GM23248 (cell line): Measurements from ENCODE around the gene NKAIN1. TPM values are rescaled to one million over a fixed set of nuclear protein-coding genes. Genes with fewer than 3 reads are reported as not detected.
"Not testable (repeated sequence)": the region's sequence is repeated elsewhere in the genome, so short reads cannot be mapped to it uniquely, and the experiment has no call there.

ENCODE experiments used
- DNase-seq: peaks from one replicate; pipeline ENCODE4 v3.0.0-alpha.2; 2015
- H2AFZ ChIP-seq: fragments of 200-600 bp; sonication (generic); 2 replicates; pipeline ENCODE4 v1.6.1; 2016; ENCODE audit warnings: antibody characterized with exemption
- H3F3A ChIP-seq: fragments of 200-600 bp; sonication (generic); 2 replicates; pipeline ENCODE4 v1.6.1; 2016; ENCODE audit warnings: mild to moderate bottlenecking, antibody characterized with exemption, mixed run types; ENCODE audit not compliant: insufficient read depth
- H3K27ac ChIP-seq: fragments of 200-600 bp; sonication (generic); 2 replicates; pipeline ENCODE4 v1.5.1; 2016; ENCODE audit warnings: mild to moderate bottlenecking
- H3K27me3 ChIP-seq: fragments of 200-600 bp; sonication (generic); replicated peaks from 2 replicates; pipeline ENCODE4 v1.6.1; 2016; ENCODE audit warnings: mild to moderate bottlenecking; ENCODE audit not compliant: insufficient read depth
- H3K36me3 ChIP-seq: fragments of 200-600 bp; sonication (generic); 2 replicates; pipeline ENCODE4 v1.6.1; 2016; ENCODE audit warnings: low read depth, mild to moderate bottlenecking
- H3K4me1 ChIP-seq: fragments of 200-600 bp; sonication (generic); 2 replicates; pipeline ENCODE4 v1.6.1; 2016; ENCODE audit warnings: mild to moderate bottlenecking; ENCODE audit not compliant: insufficient read depth
- H3K4me2 ChIP-seq: fragments of 200-600 bp; sonication (generic); one replicate; pipeline ENCODE4 v1.6.1; 2016; ENCODE audit warnings: mild to moderate bottlenecking; ENCODE audit not compliant: unreplicated experiment
- H3K4me3 ChIP-seq: fragments of 200-600 bp; sonication (generic); 2 replicates; pipeline ENCODE4 v1.5.1; 2016; ENCODE audit warnings: mild to moderate bottlenecking
- H3K79me2 ChIP-seq: fragments of 200-600 bp; sonication (generic); 2 replicates; pipeline ENCODE4 v1.6.1; 2016; ENCODE audit warnings: mild to moderate bottlenecking; ENCODE audit not compliant: insufficient read depth
- H3K9ac ChIP-seq: fragments of 200-600 bp; sonication (generic); 2 replicates; pipeline ENCODE4 v1.6.1; 2016; ENCODE audit warnings: mild to moderate bottlenecking
- H3K9me2 ChIP-seq: fragments of 200-600 bp; sonication (generic); 2 replicates; pipeline ENCODE4 v1.6.1; 2016; ENCODE audit warnings: mixed run types, mild to moderate bottlenecking, moderate library complexity; ENCODE audit not compliant: insufficient read depth
- H3K9me3 ChIP-seq: fragments of 200-600 bp; sonication (generic); one replicate; pipeline ENCODE4 v1.6.1; 2017; ENCODE audit warnings: low read depth
- H4K20me1 ChIP-seq: fragments of 200-600 bp; sonication (generic); 2 replicates; pipeline ENCODE4 v1.6.0; 2016; ENCODE audit not compliant: insufficient read depth
- EZH2 ChIP-seq: fragments of 200-600 bp; sonication (generic); IDR thresholded peaks from 2 replicates; pipeline ENCODE4 v1.6.1; 2018; ENCODE audit warnings: antibody characterized with exemption, mild to moderate bottlenecking; ENCODE audit not compliant: insufficient read depth, poor library complexity, severe bottlenecking
- EZH2phosphoT487 ChIP-seq: fragments of 200-600 bp; sonication (generic); IDR thresholded peaks from 2 replicates; pipeline ENCODE4 v1.6.1; 2018; ENCODE audit warnings: antibody characterized with exemption, moderate library complexity, mild to moderate bottlenecking, low read depth; ENCODE audit not compliant: insufficient read depth
- WGBS, 2 experiments: methylation state at CpG; one replicate each; pipeline ENCODE4 v1.1.6; 2015 to 2017; ENCODE audit warnings: low lambda C conversion rate in 2 of 2, low coverage in 1 of 2; ENCODE audit errors: missing lambda C conversion rate in 2 of 2; 5-methylcytosine and 5-hydroxymethylcytosine counted together
- in situ Hi-C: fragments of 300-500 bp; cut with MboI; formaldehyde crosslinking; loops from 2 replicates; pipeline ENCODE4 v1.15.0; 2020
- polyA plus RNA-seq: library from polyadenylated mRNA; unstranded; fragments of >200 nt; fragmentation: Nextera tagmentation; extraction: Ambion mirVana; gene quantifications from 2 replicates; pipeline ENCODE4 v1.2.1, GENCODE V29; 2016
- total RNA-seq: library from RNA; depleted of rRNA; stranded (reverse); fragments of >200 nt; shearing (Covaris generic); gene quantifications from 2 replicates; pipeline ENCODE4 v1.2.3, GENCODE V29; 2014

NKAIN1 gene
- total and polyA plus RNA-seq, 2 experiments from 2014 or later, result 0.11 TPM; not detected in 1

DNA sequence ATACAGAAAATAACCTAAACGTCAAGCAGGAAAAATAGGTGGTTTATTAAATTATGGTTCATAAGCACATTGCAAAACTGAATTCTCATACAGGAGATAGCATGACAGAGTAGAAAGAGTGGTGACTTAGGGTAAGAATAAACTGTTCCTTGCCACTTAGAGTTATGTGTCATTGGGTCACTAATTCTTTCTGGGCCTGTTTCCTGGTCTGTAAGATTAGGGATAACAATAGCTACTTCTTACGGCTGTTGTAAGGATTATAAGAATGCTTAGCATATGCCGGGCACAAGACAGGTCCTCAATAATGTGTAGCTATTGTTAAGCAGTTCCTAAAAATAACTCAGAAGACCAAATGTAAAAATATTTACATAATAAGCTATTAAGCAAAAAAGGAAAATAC lies 32.7 kb upstream of the NKAIN1 start:
- no peaks in the 10 kb centered on the region for H3K9me2 ChIP-seq
- no peak overlapping the region for H2AFZ ChIP-seq
- 98% methylated on average over 3 of the region's 3 CpGs for WGBS, 2 experiments
- TF ChIP-seq EZH2 (no peak), EZH2phosphoT487 (no peak)
- no peak overlapping the region for H3K27ac ChIP-seq
- H4K20me1 ChIP-seq, result no peaks in the 10 kb centered on the region
- in situ Hi-C loops, result no loop called here
- H3K4me3 ChIP-seq, result no peak overlapping the region
- no peaks in the 10 kb centered on the region for H3K9me3 ChIP-seq
- no peak for DNase-seq
- H3K4me1 ChIP-seq, result no peaks in the 10 kb centered on the region
- H3K36me3 ChIP-seq, result peaks cover 47% of the 10 kb centered on the region
- H3K27me3 ChIP-seq, result no peaks in the 10 kb centered on the region
- H3F3A ChIP-seq, result no peaks in the 10 kb centered on the region
- H3K9ac ChIP-seq, result no peak overlapping the region
- H3K4me2 ChIP-seq, result no peak overlapping the region
- H3K79me2 ChIP-seq, result peaks cover 11% of the 10 kb centered on the region; the same call in 1 of the 2 replicates

DNA sequence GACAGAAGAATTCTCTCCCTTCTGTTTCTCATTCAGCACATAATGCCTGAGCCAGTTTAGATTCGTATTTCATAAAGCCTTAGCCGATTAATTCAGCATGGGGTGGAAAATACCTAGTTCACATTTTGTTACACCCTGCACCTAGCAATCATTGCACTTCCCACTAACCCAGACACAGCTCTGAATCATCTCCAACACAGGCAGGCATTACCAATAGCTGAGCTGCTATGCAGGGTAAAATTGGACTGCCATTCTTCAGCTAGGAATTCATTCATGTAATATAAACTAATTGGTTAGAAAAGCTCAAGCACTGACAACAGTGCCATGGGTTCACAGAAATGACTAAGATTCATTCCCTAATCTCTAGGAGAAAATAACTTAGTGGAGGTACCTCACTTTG lies 26.9 kb upstream of the NKAIN1 start:
- H2AFZ ChIP-seq, result no peak overlapping the region
- no peaks in the 10 kb centered on the region for H3K4me1 ChIP-seq
- H3K4me2 ChIP-seq, result no peak overlapping the region
- no peak overlapping the region for H3K4me3 ChIP-seq
- peaks cover 48% of the 10 kb centered on the region for H3K36me3 ChIP-seq
- no peak overlapping the region for H3K9ac ChIP-seq
- no peaks in the 10 kb centered on the region for H4K20me1 ChIP-seq
- no peaks in the 10 kb centered on the region for H3F3A ChIP-seq
- H3K79me2 ChIP-seq, result no peaks in the 10 kb centered on the region
- 79 to 81% methylated on average over 2 of the region's 2 CpGs for WGBS, 2 experiments
- no peak overlapping the region for H3K27ac ChIP-seq
- H3K9me2 ChIP-seq, result no peaks in the 10 kb centered on the region
- in situ Hi-C loops, result no loop called here
- no peaks in the 10 kb centered on the region for H3K27me3 ChIP-seq
- TF ChIP-seq EZH2, result no peak
- TF ChIP-seq EZH2phosphoT487, result no peak
- DNase-seq, result peak; percentile 8
- H3K9me3 ChIP-seq, result no peaks in the 10 kb centered on the region

DNA sequence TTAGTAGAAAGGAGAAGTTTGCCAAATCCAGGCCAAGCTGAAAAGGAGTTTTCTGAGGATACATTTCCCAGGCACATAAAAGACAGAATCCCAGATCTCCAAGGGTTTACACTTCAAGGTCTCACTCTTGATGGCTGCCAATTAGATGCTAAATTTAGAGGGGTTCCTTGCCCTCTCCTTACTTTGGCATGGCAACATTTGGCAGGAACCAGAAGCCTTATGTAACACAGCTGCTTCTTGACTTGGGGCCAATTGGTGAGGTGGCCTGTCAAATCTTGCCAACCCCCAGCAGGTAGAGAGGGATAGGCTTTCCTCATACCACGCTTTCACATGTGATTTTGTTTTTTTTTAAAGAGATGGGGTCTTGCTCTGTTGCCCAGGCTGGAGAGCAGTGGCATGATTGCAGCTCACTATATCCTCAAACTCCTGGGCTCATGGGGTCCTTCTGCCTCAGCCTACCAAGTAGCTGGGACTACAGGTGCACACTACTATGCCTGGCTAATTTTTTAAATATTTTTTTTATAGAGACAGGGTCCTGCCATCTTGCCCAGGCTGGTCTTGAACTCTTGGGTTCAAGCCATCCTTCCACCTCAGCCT lies 25.2 kb upstream of the NKAIN1 start:
- H3K4me3 ChIP-seq, result no peak overlapping the region
- TF ChIP-seq EZH2phosphoT487 (no peak), EZH2 (no peak)
- no peaks in the 10 kb centered on the region for H3F3A ChIP-seq
- no peaks in the 10 kb centered on the region for H3K27me3 ChIP-seq
- no peak overlapping the region for H3K9ac ChIP-seq
- H3K36me3 ChIP-seq, result peaks cover 44% of the 10 kb centered on the region
- no peaks in the 10 kb centered on the region for H3K9me3 ChIP-seq
- no peak overlapping the region for H3K4me2 ChIP-seq
- H3K4me1 ChIP-seq, result no peaks in the 10 kb centered on the region
- WGBS, 2 experiments, result 86 to 100% methylated on average over 1 of the region's 1 CpG
- H4K20me1 ChIP-seq, result no peaks in the 10 kb centered on the region
- no peak for DNase-seq
- H3K27ac ChIP-seq, result no peak overlapping the region
- no peak overlapping the region for H2AFZ ChIP-seq
- in situ Hi-C loops, result no loop called here
- no peaks in the 10 kb centered on the region for H3K9me2 ChIP-seq
- H3K79me2 ChIP-seq, result no peaks in the 10 kb centered on the region

DNA sequence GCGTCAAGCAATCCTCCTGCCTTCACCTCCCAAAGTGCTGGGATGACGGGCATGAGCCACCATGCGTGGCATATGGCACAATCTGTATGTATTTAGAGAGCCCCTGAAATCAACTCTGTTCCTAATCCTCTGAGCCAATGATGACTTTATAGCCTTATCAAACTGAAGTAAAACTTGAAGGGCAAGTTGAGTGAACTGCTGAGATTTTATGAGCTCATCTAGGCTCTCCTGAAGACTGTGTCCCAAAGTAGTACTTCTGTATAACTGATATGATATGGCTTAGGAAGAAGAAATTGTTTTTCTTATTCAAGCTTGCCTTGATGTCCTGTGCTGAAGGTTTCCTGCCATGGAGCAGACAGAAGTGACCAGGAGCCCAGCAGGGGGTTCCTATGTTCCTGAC lies 23.7 kb upstream of the NKAIN1 start:
- WGBS, 2 experiments, result 96 to 100% methylated on average over 3 of the region's 3 CpGs
- Histone ChIP-seq H3K4me2 (no peak overlapping the region), H3K9ac (no peak overlapping the region), H3K4me3 (no peak overlapping the region), H4K20me1 (no peaks in the 10 kb centered on the region), H3K9me3 (no peaks in the 10 kb centered on the region), H3K79me2 (no peaks in the 10 kb centered on the region), H3K4me1 (no peaks in the 10 kb centered on the region), H3K27ac (no peak overlapping the region), H2AFZ (no peak overlapping the region), H3K36me3 (peaks cover 40% of the 10 kb centered on the region), H3F3A (no peaks in the 10 kb centered on the region), H3K9me2 (no peaks in the 10 kb centered on the region), H3K27me3 (no peaks in the 10 kb centered on the region)
- TF ChIP-seq EZH2, result no peak
- TF ChIP-seq EZH2phosphoT487, result no peak
- DNase-seq, result no peak
- in situ Hi-C loops, result no loop called here

DNA sequence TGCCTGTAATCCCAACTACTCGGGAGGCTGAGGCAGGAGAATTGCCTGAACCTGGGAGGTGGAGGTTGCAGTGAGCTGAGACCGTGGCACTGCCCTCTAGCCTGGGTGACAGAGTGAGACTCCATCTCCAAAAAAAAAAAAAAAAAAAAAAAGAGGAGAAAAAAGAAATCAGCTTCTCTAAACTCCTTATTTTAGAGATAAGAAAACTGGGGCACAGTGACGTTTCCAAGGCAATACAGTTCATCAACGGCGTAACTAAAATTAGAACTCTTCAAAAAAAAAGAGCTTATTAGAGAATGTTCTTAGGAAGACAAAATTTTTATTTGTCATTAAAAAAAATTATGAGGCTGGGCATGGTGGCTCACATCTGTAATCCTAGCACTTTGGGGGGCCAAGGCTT lies 22.7 kb upstream of the NKAIN1 start:
- DNase-seq, H2AFZ ChIP-seq, H3K4me3 ChIP-seq, H3K9ac ChIP-seq, H3K4me2 ChIP-seq, H3K9me3 ChIP-seq, H3F3A ChIP-seq, in situ Hi-C loops, H3K79me2 ChIP-seq, H3K27me3 ChIP-seq, H3K4me1 ChIP-seq, H3K27ac ChIP-seq, H3K9me2 ChIP-seq, H4K20me1 ChIP-seq: not testable (repeated sequence)
- WGBS, 2 experiments, result 89 to 94% methylated on average over 5 of the region's 5 CpGs
- H3K36me3 ChIP-seq, result peaks cover 37% of the 10 kb centered on the region
